Measurements from ENCODE around the gene GTF2I.
"Not testable (repeated sequence)": the region's sequence is repeated elsewhere in the genome, so short reads cannot be mapped to it uniquely, and the experiment has no call there.

GTF2I gene

GRCh38 chr7:74651133-74651504 lies 6.4 kb upstream of the GTF2I start:
- Mint-ChIP-seq H3K4me3 (peak overlapping the region; percentile 90), H3K4me1 (peaks cover 50% of the 10 kb centered on the region), H3K27ac (peak overlapping the region; percentile 96)
- H3K9me3 Mint-ChIP-seq, H3K36me3 Mint-ChIP-seq, H3K27me3 Mint-ChIP-seq: not testable (repeated sequence)

GRCh38 chr7:74653686-74654181 lies 3.8 kb upstream of the GTF2I start:
- Mint-ChIP-seq H3K9me3 (no peaks in the 10 kb centered on the region), H3K4me3 (no peak overlapping the region), H3K36me3 (no peaks in the 10 kb centered on the region), H3K27me3 (no peaks in the 10 kb centered on the region), H3K4me1 (peaks cover 56% of the 10 kb centered on the region), H3K27ac (no peak overlapping the region)

- peak overlapping the region; percentile 91 for H3K4me3 Mint-ChIP-seq
- H3K27me3 Mint-ChIP-seq: no peaks in the 10 kb centered on the region
- peak overlapping the region; percentile 62 for H3K27ac Mint-ChIP-seq
- peaks cover 52% of the 10 kb centered on the region for H3K4me1 Mint-ChIP-seq
- no peaks in the 10 kb centered on the region for H3K9me3 Mint-ChIP-seq
- H3K36me3 Mint-ChIP-seq: no peaks in the 10 kb centered on the region
Measured at GRCh38 chr7:74654811-74655210, 2.7 kb upstream of the GTF2I start.

- no peaks in the 10 kb centered on the region for H3K27me3 Mint-ChIP-seq
- H3K27ac Mint-ChIP-seq: peak overlapping the region; percentile 95
- H3K36me3 Mint-ChIP-seq: no peaks in the 10 kb centered on the region
- no peaks in the 10 kb centered on the region for H3K9me3 Mint-ChIP-seq
- peaks cover 52% of the 10 kb centered on the region for H3K4me1 Mint-ChIP-seq
- peak overlapping the region; percentile 91 for H3K4me3 Mint-ChIP-seq
Measured at GRCh38 chr7:74655324-74655723, 2.2 kb upstream of the GTF2I start.

- Mint-ChIP-seq H3K36me3 (peaks cover 3% of the 10 kb centered on the region), H3K4me3 (peak overlapping the region; percentile 91)
Measured at GRCh38 chr7:74655768-74656440, 1.6 kb upstream of the GTF2I start.

GRCh38 chr7:74656441-74656836 lies 1.1 kb upstream of the GTF2I start:
- Mint-ChIP-seq H3K36me3 (peaks cover 4% of the 10 kb centered on the region), H3K4me1 (peaks cover 54% of the 10 kb centered on the region), H3K9me3 (no peaks in the 10 kb centered on the region), H3K27ac (peak overlapping the region; percentile 95), H3K4me3 (peak overlapping the region; percentile 91), H3K27me3 (no peaks in the 10 kb centered on the region)

More at GRCh38 chr7:74655768-74656440, 1.6 kb upstream of the GTF2I start:
- Mint-ChIP-seq H3K27ac (peak overlapping the region; percentile 95), H3K4me1 (peaks cover 52% of the 10 kb centered on the region), H3K9me3 (no peaks in the 10 kb centered on the region), H3K27me3 (no peaks in the 10 kb centered on the region)

GRCh38 chr7:74656837-74657691 lies 454 bp upstream of the GTF2I start:
- Mint-ChIP-seq H3K4me3 (peak overlapping the region; percentile 91), H3K27me3 (no peaks in the 10 kb centered on the region), H3K36me3 (peaks cover 4% of the 10 kb centered on the region), H3K4me1 (peaks cover 54% of the 10 kb centered on the region), H3K27ac (peak overlapping the region; percentile 95), H3K9me3 (no peaks in the 10 kb centered on the region)

GRCh38 chr7:74658178-74659004 lies 873 bp downstream of the GTF2I start:
- H3K9me3 Mint-ChIP-seq: no peaks in the 10 kb centered on the region
- peaks cover 59% of the 10 kb centered on the region for H3K4me1 Mint-ChIP-seq
- H3K36me3 Mint-ChIP-seq: peaks cover 5% of the 10 kb centered on the region
- H3K27me3 Mint-ChIP-seq: no peaks in the 10 kb centered on the region
- H3K27ac Mint-ChIP-seq: peak overlapping the region; percentile 84
- H3K4me3 Mint-ChIP-seq: peak overlapping the region; percentile 91

GRCh38 chr7:74660202-74660601 lies 2.7 kb downstream of the GTF2I start:
- not testable (repeated sequence) for H3K36me3 Mint-ChIP-seq, H3K9me3 Mint-ChIP-seq, H3K27me3 Mint-ChIP-seq
- H3K4me3 Mint-ChIP-seq: peak overlapping the region; percentile 91
- H3K4me1 Mint-ChIP-seq: peaks cover 62% of the 10 kb centered on the region
- peak overlapping the region; percentile 98 for H3K27ac Mint-ChIP-seq

GRCh38 chr7:74661836-74662794 lies 4.6 kb downstream of the GTF2I start:
- not testable (repeated sequence) for H3K27me3 Mint-ChIP-seq, H3K9me3 Mint-ChIP-seq, H3K4me3 Mint-ChIP-seq
- Mint-ChIP-seq H3K36me3 (peaks cover 14% of the 10 kb centered on the region), H3K4me1 (peaks cover 54% of the 10 kb centered on the region), H3K27ac (peak overlapping the region; percentile 23)

- H3K4me1 Mint-ChIP-seq: peaks cover 56% of the 10 kb centered on the region
- no peak overlapping the region for H3K27ac Mint-ChIP-seq
Measured at GRCh38 chr7:74665296-74665938, 7.9 kb downstream of the GTF2I start.

GRCh38 chr7:74667013-74667412 lies 9.5 kb downstream of the GTF2I start:
- not testable (repeated sequence) for H3K4me3 Mint-ChIP-seq, H3K27me3 Mint-ChIP-seq, H3K27ac Mint-ChIP-seq, H3K9me3 Mint-ChIP-seq
- peaks cover 13% of the 10 kb centered on the region for H3K36me3 Mint-ChIP-seq
- H3K4me1 Mint-ChIP-seq: peaks cover 52% of the 10 kb centered on the region

More at GRCh38 chr7:74665296-74665938, 7.9 kb downstream of the GTF2I start:
- no peak overlapping the region for H3K4me3 Mint-ChIP-seq
- no peaks in the 10 kb centered on the region for H3K27me3 Mint-ChIP-seq
- H3K9me3 Mint-ChIP-seq: no peaks in the 10 kb centered on the region
- H3K36me3 Mint-ChIP-seq: peaks cover 17% of the 10 kb centered on the region

GRCh38 chr7:74667520-74667919 lies 10.0 kb downstream of the GTF2I start:
- not testable (repeated sequence) for H3K27ac Mint-ChIP-seq, H3K27me3 Mint-ChIP-seq, H3K9me3 Mint-ChIP-seq, H3K4me3 Mint-ChIP-seq
- Mint-ChIP-seq H3K36me3 (peaks cover 13% of the 10 kb centered on the region), H3K4me1 (peaks cover 52% of the 10 kb centered on the region)

- H3K9me3 Mint-ChIP-seq: no peaks in the 10 kb centered on the region
Measured at GRCh38 chr7:74671602-74672001, 14.1 kb downstream of the GTF2I start.

More at GRCh38 chr7:74671602-74672001, 14.1 kb downstream of the GTF2I start:
- Mint-ChIP-seq H3K27me3 (no peaks in the 10 kb centered on the region), H3K4me3 (no peak overlapping the region), H3K27ac (no peak overlapping the region), H3K36me3 (peaks cover 3% of the 10 kb centered on the region), H3K4me1 (peaks cover 54% of the 10 kb centered on the region)

All from activated naive CD4-positive, alpha-beta T cell treated with anti-CD3 and anti-CD28 coated beads, Interleukin-2, amount 50 U/mL, for 24 hours (primary cell).